ENCODE measurements around the gene PRDM11. TPM values are rescaled to one million over a fixed set of nuclear protein-coding genes. Genes with fewer than 3 reads are reported as not detected.

PRDM11 gene
- total RNA-seq, 1 experiment from 2014 or later, result 8.3 TPM

GRCh38 chr11:45170484-45170883, 24.0 kb downstream of the PRDM11 start:
- 0 out of 2 replicates have a peak, but pooled peaks cover 4% of the 10 kb centered on the region for H3K4me1 Mint-ChIP-seq
- TF ChIP-seq GTF2I (CRISPR knock-in tag; conservative IDR thresholded peaks at IDR 0.05), result no peak
- TF ChIP-seq ZNF396 (CRISPR knock-in tag; IDR thresholded peaks at IDR 0.05; ENCODE audit: borderline replicate concordance), result no peak
- TF ChIP-seq MAX (CRISPR knock-in tag; IDR thresholded peaks at IDR 0.05), result no peak
- no peaks in the 10 kb centered on the region for H3K9me3 Mint-ChIP-seq
- ATAC-seq, result no peak
- CTCF ChIA-PET, result no interaction called here
- POLR2A ChIA-PET, result no interaction called here
- no peak for DNase-seq (ENCODE audit: low spot score)
- H3K27me3 Mint-ChIP-seq (ENCODE audit: low read depth), result no peaks in the 10 kb centered on the region
- H3K36me3 Mint-ChIP-seq, result no peaks in the 10 kb centered on the region
- no peak overlapping the region for H3K27ac Mint-ChIP-seq
- H3K4me3 Mint-ChIP-seq, result no peak overlapping the region

GRCh38 chr11:45171550-45171949, 25.1 kb downstream of the PRDM11 start:
- H3K9me3 Mint-ChIP-seq, result no peaks in the 10 kb centered on the region
- no peaks in the 10 kb centered on the region for H3K36me3 Mint-ChIP-seq
- POLR2A ChIA-PET, result no interaction called here
- H3K4me1 Mint-ChIP-seq, result 0 out of 2 replicates have a peak, but pooled peaks cover 4% of the 10 kb centered on the region
- TF ChIP-seq E2F4 (CRISPR knock-in tag; IDR thresholded peaks at IDR 0.05; ENCODE audit: borderline replicate concordance, low read depth), result no peak
- H3K4me3 Mint-ChIP-seq, result no peak overlapping the region
- CTCF ChIA-PET, result interaction anchor here (1.2 to 2.5 kb wide), 3 partner anchors 9 to 61 kb away, joined by 5 to 11 read pairs (median 6); no protein-coding TSS in a partner anchor
- no peak for ATAC-seq
- peak overlapping the region; percentile 43; the same call in 1 of the 2 replicates for H3K27ac Mint-ChIP-seq
- no peaks in the 10 kb centered on the region for H3K27me3 Mint-ChIP-seq (ENCODE audit: low read depth)
- no peak for DNase-seq (ENCODE audit: low spot score)

GRCh38 chr11:45173064-45173463, 26.6 kb downstream of the PRDM11 start:
- TF ChIP-seq ZNF281 (CRISPR knock-in tag; IDR thresholded peaks at IDR 0.05), result no peak
- Mint-ChIP-seq H3K9me3 (no peaks in the 10 kb centered on the region), H3K27me3 (ENCODE audit: low read depth) (no peaks in the 10 kb centered on the region), H3K36me3 (no peaks in the 10 kb centered on the region), H3K4me3 (no peak overlapping the region), H3K27ac (no peak overlapping the region), H3K4me1 (0 out of 2 replicates have a peak, but pooled peaks cover 4% of the 10 kb centered on the region)
- ChIA-PET POLR2A (no interaction called here), CTCF (interaction anchor here (1.5 to 2.5 kb wide), 2 partner anchors 10 to 246 kb away, joined by 3 to 11 read pairs; no protein-coding TSS in a partner anchor)
- DNase-seq (ENCODE audit: low spot score) (no peak), ATAC-seq (no peak)

GRCh38 chr11:45174168-45174835, 27.9 kb downstream of the PRDM11 start:
- Mint-ChIP-seq H3K36me3 (no peaks in the 10 kb centered on the region), H3K27ac (no peak overlapping the region), H3K4me3 (no peak overlapping the region), H3K4me1 (no peaks in the 10 kb centered on the region), H3K9me3 (no peaks in the 10 kb centered on the region), H3K27me3 (ENCODE audit: low read depth) (peaks cover 3% of the 10 kb centered on the region; the same call in 1 of the 2 replicates)
- DNase-seq (ENCODE audit: low spot score) (no peak), ATAC-seq (no peak)
- CTCF ChIA-PET, result no interaction called here
- POLR2A ChIA-PET, result no interaction called here
- TF ChIP-seq PRDM15 (CRISPR knock-in tag; IDR thresholded peaks at IDR 0.05) (no peak), NFATC4 (CRISPR knock-in tag; IDR thresholded peaks at IDR 0.05) (no peak), SP1 (CRISPR knock-in tag; conservative IDR thresholded peaks at IDR 0.05) (no peak), GRHL2 (CRISPR knock-in tag; IDR thresholded peaks at IDR 0.05; ENCODE audit: insufficient replicate concordance, severe bottlenecking) (no peak), EMX1 (CRISPR knock-in tag; IDR thresholded peaks at IDR 0.05) (no peak), ETV6 (CRISPR knock-in tag; IDR thresholded peaks at IDR 0.05) (no peak), PRRX2 (CRISPR knock-in tag; IDR thresholded peaks at IDR 0.05) (no peak), ZNF425 (CRISPR knock-in tag; conservative IDR thresholded peaks at IDR 0.05) (no peak), E2F4 (CRISPR knock-in tag; IDR thresholded peaks at IDR 0.05; ENCODE audit: borderline replicate concordance, low read depth) (no peak), NR1H2 (CRISPR knock-in tag; IDR thresholded peaks at IDR 0.05) (no peak), MYBL2 (CRISPR knock-in tag; IDR thresholded peaks at IDR 0.05) (no peak), SOX15 (CRISPR knock-in tag; IDR thresholded peaks at IDR 0.05) (no peak), FOXJ3 (CRISPR knock-in tag; IDR thresholded peaks at IDR 0.05; ENCODE audit: borderline replicate concordance) (no peak), GTF2I (CRISPR knock-in tag; conservative IDR thresholded peaks at IDR 0.05) (no peak)
